Stomach (tissue), 9 donors: Measurements from ENCODE around the gene TMEM135. TPM values are rescaled to one million over a fixed set of nuclear protein-coding genes. Genes with fewer than 3 reads are reported as not detected.

Experiments used
- DNase-seq, 2 donors: peaks; one replicate each; pipeline versions ENCODE4 v3.0.0 to v3.0.0-alpha.2; 2013 to 2019
- H3K27ac ChIP-seq, 5 donors: fragments of 200-600 bp in 4 of 5; sonication (generic) in 4 of 5; one replicate each; pipeline ENCODE4 v1.5.1; 2013 to 2019; ENCODE audit warnings: mild to moderate bottlenecking in 1 of 5, moderate library complexity in 1 of 5
- H3K27me3 ChIP-seq, 3 donors: fragments of 200-600 bp; sonication (generic); one replicate each; pipeline ENCODE4 v1.5.1; 2017 to 2019; ENCODE audit warnings: mixed run types in 1 of 3
- H3K36me3 ChIP-seq, 4 donors: fragments of 200-600 bp; sonication (generic); 1 replicate in 3 of 4; 2 replicates in 1 of 4; pipeline ENCODE4 v1.5.1; 2016 to 2019
- H3K4me1 ChIP-seq, 4 donors: fragments of 200-600 bp; sonication (generic); one replicate each; pipeline ENCODE4 v1.5.1; 2016 to 2019
- H3K4me3 ChIP-seq, 4 donors: fragments of 200-600 bp; sonication (generic) in 3 of 4; one replicate each; pipeline ENCODE4 v1.5.1; 2016 to 2019; ENCODE audit warnings: mild to moderate bottlenecking in 1 of 4
- H3K9me3 ChIP-seq, 4 donors: fragments of 200-600 bp; sonication (generic); one replicate each; pipeline ENCODE4 v1.5.1; 2016 to 2019
- EP300 ChIP-seq: sonication (generic); formaldehyde crosslinking; IDR thresholded peaks from one replicate; pipeline ENCODE4 v1.6.1; 2017; ENCODE audit warnings: antibody characterized with exemption
- POLR2A ChIP-seq, 4 donors: fragments of 450-650 bp; IDR thresholded peaks; one replicate each; pipeline ENCODE4 v1.6.1; 2016; ENCODE audit warnings: antibody characterized with exemption in 4 of 4, control low read depth in 2 of 4, mild to moderate bottlenecking in 1 of 4, moderate library complexity in 1 of 4
- POLR2AphosphoS5 ChIP-seq, 3 donors: sonication (generic); formaldehyde crosslinking; IDR thresholded peaks; one replicate each; pipeline ENCODE4 v1.6.1; 2016; ENCODE audit warnings: antibody characterized with exemption in 3 of 3
- WGBS, 5 donors: extraction: QIAGEN DNeasy Blood & Tissue Kit in 3 of 5; methylation state at CpG; one replicate each; pipeline versions ENCODE4 v1.1.5 to v1.1.7; 2013 to 2018; 5-methylcytosine and 5-hydroxymethylcytosine counted together
- intact Hi-C: fragments of 100-400 bp; cut with DNase I; formaldehyde crosslinking; loops from one replicate; pipeline ENCODE4 v1.15.1; 2023; ENCODE audit warnings: low total_unique reads
- polyA plus RNA-seq, 3 donors: library from polyadenylated mRNA; stranded (reverse); fragments of 200-250 nt; gene quantifications; one replicate each; pipeline ENCODE4 v1.2.3, GENCODE V29; 2013
- total RNA-seq, 5 donors: library from RNA; depleted of rRNA; stranded (reverse); fragments of >200 nt; gene quantifications; one replicate each; pipeline versions ENCODE4 v1.1.0 to v1.2.3, GENCODE V29; 2014 to 2016
- TF ChIP-seq, protein P1 (sequence below), 7 experiments: fragments of 450-650 bp in 4 of 7; fragments of 200-600 bp in 3 of 7; sonication (generic) in 3 of 7; IDR thresholded peaks; one replicate each; pipeline ENCODE4 v1.5.1; 2016 to 2019; ENCODE audit warnings: antibody characterized with exemption in 7 of 7, control low read depth in 2 of 7, mild to moderate bottlenecking in 1 of 7
- donor health status: healthy with polysubstance abuse.
- donor health status: Bipolar disorder and iron deficiency.
- donor health status: healthy.

Gene TMEM135
- total and polyA plus RNA-seq, 8 donors = 0.58 to 202 (median 3.9) TPM

DNA sequence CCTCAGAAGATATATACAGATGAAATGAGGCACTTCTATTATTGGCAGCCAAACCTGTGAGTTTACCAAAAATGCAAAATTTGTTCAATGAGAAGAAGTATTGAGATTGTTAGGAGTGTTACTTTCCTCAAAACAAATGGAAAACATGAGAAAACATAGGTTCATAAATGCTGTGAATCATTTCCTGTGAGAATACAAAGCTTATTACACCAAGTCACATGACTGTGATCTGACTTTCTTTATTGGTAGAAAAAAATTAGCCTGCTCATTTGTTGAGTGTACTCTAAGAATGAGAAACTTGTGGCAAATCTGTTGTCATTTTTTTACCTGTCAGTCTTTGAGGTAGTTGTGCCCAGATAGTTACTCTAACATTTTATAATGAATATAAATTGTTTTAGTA is 215.1 kb downstream of the TMEM135 start:
- intact Hi-C loops = no loop called here
- no peak for TF ChIP-seq EP300
- TF ChIP-seq POLR2AphosphoS5 (IDR thresholded peaks at IDR 0.05) = no peak
- TF ChIP-seq POLR2A (IDR thresholded peaks at IDR 0.05) = no peak
- TF ChIP-seq, protein P1, sequence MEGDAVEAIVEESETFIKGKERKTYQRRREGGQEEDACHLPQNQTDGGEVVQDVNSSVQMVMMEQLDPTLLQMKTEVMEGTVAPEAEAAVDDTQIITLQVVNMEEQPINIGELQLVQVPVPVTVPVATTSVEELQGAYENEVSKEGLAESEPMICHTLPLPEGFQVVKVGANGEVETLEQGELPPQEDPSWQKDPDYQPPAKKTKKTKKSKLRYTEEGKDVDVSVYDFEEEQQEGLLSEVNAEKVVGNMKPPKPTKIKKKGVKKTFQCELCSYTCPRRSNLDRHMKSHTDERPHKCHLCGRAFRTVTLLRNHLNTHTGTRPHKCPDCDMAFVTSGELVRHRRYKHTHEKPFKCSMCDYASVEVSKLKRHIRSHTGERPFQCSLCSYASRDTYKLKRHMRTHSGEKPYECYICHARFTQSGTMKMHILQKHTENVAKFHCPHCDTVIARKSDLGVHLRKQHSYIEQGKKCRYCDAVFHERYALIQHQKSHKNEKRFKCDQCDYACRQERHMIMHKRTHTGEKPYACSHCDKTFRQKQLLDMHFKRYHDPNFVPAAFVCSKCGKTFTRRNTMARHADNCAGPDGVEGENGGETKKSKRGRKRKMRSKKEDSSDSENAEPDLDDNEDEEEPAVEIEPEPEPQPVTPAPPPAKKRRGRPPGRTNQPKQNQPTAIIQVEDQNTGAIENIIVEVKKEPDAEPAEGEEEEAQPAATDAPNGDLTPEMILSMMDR (IDR thresholded peaks at IDR 0.05) = no peak
- H3K27ac ChIP-seq = no peak overlapping the region
- H3K27me3 ChIP-seq = no peaks in the 10 kb centered on the region
- peaks cover 0 to 7% (median 2%) of the 10 kb centered on the region in 4 donors for H3K4me1 ChIP-seq
- H3K36me3 ChIP-seq = no peaks in the 10 kb centered on the region
- no peak overlapping the region for H3K4me3 ChIP-seq
- H3K9me3 ChIP-seq = no peaks in the 10 kb centered on the region
- no peak for DNase-seq

GRCh38 chr11:87254562-87254961 is 216.8 kb downstream of the TMEM135 start:
- peak in 1 of 2 donors; percentile 45 for DNase-seq
- no peaks in the 10 kb centered on the region for H3K36me3 ChIP-seq
- 80 to 89% (median 88%) methylated on average over 2 of the region's 2 CpGs for WGBS, 5 donors
- intact Hi-C loops = no loop called here
- no peak overlapping the region for H3K4me3 ChIP-seq
- H3K27ac ChIP-seq = no peak overlapping the region
- no peaks in the 10 kb centered on the region for H3K27me3 ChIP-seq
- peaks cover 0 to 7% (median 1%) of the 10 kb centered on the region in 4 donors for H3K4me1 ChIP-seq
- H3K9me3 ChIP-seq = no peaks in the 10 kb centered on the region
- TF ChIP-seq POLR2A (IDR thresholded peaks at IDR 0.05) (no peak), EP300 (no peak), POLR2AphosphoS5 (IDR thresholded peaks at IDR 0.05) (no peak)
- TF ChIP-seq, protein P1 (IDR thresholded peaks at IDR 0.05) = no peak

DNA sequence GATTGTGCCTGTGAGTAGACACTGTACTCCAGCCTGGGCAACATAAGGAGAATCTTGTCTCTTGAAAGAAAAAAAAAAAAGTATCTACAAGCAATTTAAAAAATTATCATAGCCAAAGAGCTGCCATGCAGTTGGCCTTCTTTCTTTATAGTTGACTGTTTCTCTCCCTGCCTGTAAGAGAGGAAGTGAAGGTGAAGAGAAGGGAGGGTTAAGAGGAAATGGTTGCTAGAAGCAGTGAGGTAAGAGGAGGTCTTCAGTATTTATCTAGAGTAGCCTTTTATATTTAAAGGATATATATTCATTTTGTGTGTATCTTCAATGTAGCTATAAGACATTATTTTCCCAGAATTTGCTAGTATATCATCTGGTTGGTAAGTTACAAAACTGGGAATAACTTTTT is 217.9 kb downstream of the TMEM135 start:
- Histone ChIP-seq H3K4me1 (peaks cover 0 to 13% (median 4%) of the 10 kb centered on the region in 4 donors), H3K4me3 (no peak overlapping the region), H3K27ac (no peak overlapping the region), H3K36me3 (no peaks in the 10 kb centered on the region), H3K9me3 (no peaks in the 10 kb centered on the region), H3K27me3 (no peaks in the 10 kb centered on the region)
- no peak for TF ChIP-seq EP300
- intact Hi-C loops = no loop called here
- DNase-seq = no peak

DNA sequence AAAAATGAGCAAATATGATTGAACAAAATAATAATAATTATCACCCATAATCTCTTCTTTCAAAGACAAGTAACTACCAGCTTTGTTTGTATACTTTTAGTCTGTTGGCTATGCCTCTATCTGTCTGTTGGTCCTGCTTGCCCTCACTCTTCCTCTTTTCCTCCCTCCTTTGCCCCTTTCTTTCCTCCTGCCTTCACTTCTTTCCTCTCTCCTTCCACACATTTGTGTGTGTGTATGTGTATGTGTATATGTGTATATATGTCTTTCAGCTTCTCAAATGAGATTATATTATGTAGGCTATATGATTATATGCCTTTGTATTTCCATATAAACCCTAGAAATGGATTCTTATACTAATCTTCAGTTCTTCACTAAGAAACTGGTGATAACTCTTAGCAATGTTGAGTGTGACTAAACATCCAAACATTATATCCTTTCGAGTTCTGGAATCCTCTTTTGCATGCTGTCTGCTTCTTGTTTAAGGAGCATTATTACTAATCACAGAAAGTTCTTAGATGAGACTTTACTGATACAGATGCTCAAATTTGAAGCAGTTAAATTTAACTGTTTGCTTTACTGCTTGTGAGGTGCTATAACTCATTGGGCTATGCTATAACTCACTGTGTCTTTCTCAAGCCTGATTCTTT is 219.1 kb downstream of the TMEM135 start:
- Histone ChIP-seq H3K27ac (no peak overlapping the region), H3K9me3 (no peaks in the 10 kb centered on the region), H3K27me3 (no peaks in the 10 kb centered on the region), H3K36me3 (no peaks in the 10 kb centered on the region), H3K4me1 (peaks cover 0 to 20% (median 4%) of the 10 kb centered on the region in 4 donors), H3K4me3 (no peak overlapping the region)
- TF ChIP-seq POLR2A (IDR thresholded peaks at IDR 0.05) = no peak
- no peak for TF ChIP-seq POLR2AphosphoS5 (IDR thresholded peaks at IDR 0.05)
- TF ChIP-seq EP300 = no peak
- TF ChIP-seq, protein P1 (IDR thresholded peaks at IDR 0.05) = no peak
- 39 to 88% (median 81%) methylated on average over 1 of the region's 1 CpG for WGBS, 5 donors
- intact Hi-C loops = no loop called here
- no peak for DNase-seq

GRCh38 chr11:87258171-87258833 is 220.6 kb downstream of the TMEM135 start:
- no peaks in the 10 kb centered on the region for H3K9me3 ChIP-seq
- H3K27me3 ChIP-seq = no peaks in the 10 kb centered on the region
- H3K4me1 ChIP-seq = peaks cover 0 to 20% (median 4%) of the 10 kb centered on the region in 4 donors
- TF ChIP-seq POLR2A (IDR thresholded peaks at IDR 0.05) (no peak), EP300 (no peak), POLR2AphosphoS5 (IDR thresholded peaks at IDR 0.05) (no peak)
- TF ChIP-seq, protein P1 (IDR thresholded peaks at IDR 0.05) = no peak
- intact Hi-C loops = no loop called here
- 13 to 82% (median 63%) methylated on average over 1 of the region's 1 CpG for WGBS, 5 donors
- H3K36me3 ChIP-seq = no peaks in the 10 kb centered on the region
- no peak overlapping the region for H3K27ac ChIP-seq
- no peak overlapping the region for H3K4me3 ChIP-seq
- no peak for DNase-seq
